Progenitor cell of endocrine pancreas (in vitro differentiated cells): ENCODE measurements around the gene SMAD5. TPM values are rescaled to one million over a fixed set of nuclear protein-coding genes. Genes with fewer than 3 reads are reported as not detected.

Experiments
- DNase-seq: peaks from one replicate; pipeline ENCODE4 v3.0.0; 2021; ENCODE audit warnings: low spot score; ENCODE audit not compliant: unreplicated experiment
- H3K27ac Mint-ChIP-seq: 2 replicates; pipeline ENCODE4 v1.8.0; 2021; ENCODE audit warnings: mild to moderate bottlenecking, moderate library complexity, mixed read lengths
- H3K27me3 Mint-ChIP-seq: 2 replicates; pipeline ENCODE4 v1.8.0; 2021; ENCODE audit warnings: mixed read lengths
- H3K36me3 Mint-ChIP-seq: 2 replicates; pipeline ENCODE4 v1.8.0; 2022; ENCODE audit warnings: mixed read lengths; ENCODE audit not compliant: insufficient read depth
- H3K4me1 Mint-ChIP-seq: 2 replicates; pipeline ENCODE4 v1.8.0; 2021; ENCODE audit warnings: low read depth, mixed read lengths
- H3K4me3 Mint-ChIP-seq: 2 replicates; pipeline ENCODE4 v1.8.0; 2021; ENCODE audit warnings: low read depth, mild to moderate bottlenecking, moderate library complexity, mixed read lengths
- H3K9me3 Mint-ChIP-seq: 2 replicates; pipeline ENCODE4 v1.8.0; 2021; ENCODE audit warnings: low read depth, mixed read lengths
- total RNA-seq: library from RNA; stranded (reverse); gene quantifications from 2 replicates; pipeline ENCODE4 v1.2.1, GENCODE V29; 2021
- TF ChIP-seq, protein P1 (sequence below): fragments of 200-600 bp; sonication (generic); IDR thresholded peaks from one replicate; pipeline ENCODE4 v1.5.0; 2021; ENCODE audit warnings: antibody characterized with exemption, mild to moderate bottlenecking; ENCODE audit not compliant: unreplicated experiment

SMAD5 gene
- total RNA-seq, 1 donor from 2014 or later: 92.3 TPM

DNA sequence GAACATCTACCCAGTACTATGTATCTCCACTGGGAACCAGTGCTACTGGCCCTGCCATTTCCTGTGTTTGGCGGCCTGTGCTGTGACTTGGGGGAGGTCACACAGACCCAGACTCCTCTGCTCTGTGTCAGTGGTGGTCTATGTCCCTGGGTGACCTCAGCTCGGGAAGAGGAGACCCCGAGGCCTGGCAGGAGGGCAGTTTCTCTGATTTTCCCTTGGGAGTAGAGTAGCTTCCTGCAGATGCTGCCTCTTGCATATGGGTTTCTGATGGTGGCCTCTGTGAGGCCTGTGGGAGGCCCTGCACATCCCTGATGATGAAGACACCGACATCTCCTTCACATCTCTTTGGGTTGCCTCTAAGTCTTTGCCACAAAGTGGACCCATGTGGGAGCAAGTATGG lies 73.3 kb downstream of the SMAD5 start:
- no peak for DNase-seq
- Mint-ChIP-seq H3K9me3 (peaks cover 5% of the 10 kb centered on the region), H3K4me1 (peaks cover 5% of the 10 kb centered on the region), H3K27me3 (peaks cover 27% of the 10 kb centered on the region), H3K27ac (no peak overlapping the region), H3K4me3 (no peak overlapping the region), H3K36me3 (peaks cover 4% of the 10 kb centered on the region)
- TF ChIP-seq, protein P1, sequence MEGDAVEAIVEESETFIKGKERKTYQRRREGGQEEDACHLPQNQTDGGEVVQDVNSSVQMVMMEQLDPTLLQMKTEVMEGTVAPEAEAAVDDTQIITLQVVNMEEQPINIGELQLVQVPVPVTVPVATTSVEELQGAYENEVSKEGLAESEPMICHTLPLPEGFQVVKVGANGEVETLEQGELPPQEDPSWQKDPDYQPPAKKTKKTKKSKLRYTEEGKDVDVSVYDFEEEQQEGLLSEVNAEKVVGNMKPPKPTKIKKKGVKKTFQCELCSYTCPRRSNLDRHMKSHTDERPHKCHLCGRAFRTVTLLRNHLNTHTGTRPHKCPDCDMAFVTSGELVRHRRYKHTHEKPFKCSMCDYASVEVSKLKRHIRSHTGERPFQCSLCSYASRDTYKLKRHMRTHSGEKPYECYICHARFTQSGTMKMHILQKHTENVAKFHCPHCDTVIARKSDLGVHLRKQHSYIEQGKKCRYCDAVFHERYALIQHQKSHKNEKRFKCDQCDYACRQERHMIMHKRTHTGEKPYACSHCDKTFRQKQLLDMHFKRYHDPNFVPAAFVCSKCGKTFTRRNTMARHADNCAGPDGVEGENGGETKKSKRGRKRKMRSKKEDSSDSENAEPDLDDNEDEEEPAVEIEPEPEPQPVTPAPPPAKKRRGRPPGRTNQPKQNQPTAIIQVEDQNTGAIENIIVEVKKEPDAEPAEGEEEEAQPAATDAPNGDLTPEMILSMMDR: no peak

DNA sequence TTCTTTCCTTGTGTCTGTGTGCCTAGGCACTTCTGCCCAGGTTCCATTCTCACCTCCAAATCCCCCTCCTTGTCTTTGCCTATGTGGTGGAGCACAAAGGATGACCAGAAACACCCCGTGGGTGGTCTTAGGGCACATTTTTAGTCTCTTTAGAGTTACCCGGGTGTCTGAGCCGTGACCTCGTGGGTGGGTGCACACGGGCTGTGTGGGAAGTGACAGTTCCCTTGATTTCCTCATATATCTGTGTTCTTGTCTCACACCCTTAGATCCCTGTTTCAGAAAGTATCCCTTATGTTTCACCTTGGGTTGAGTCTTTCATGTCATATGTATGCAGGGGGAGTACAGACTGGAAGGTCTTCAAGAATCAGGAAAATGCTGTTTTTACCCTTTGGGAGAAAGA lies 73.7 kb downstream of the SMAD5 start:
- H3K27ac Mint-ChIP-seq: no peak overlapping the region
- H3K4me3 Mint-ChIP-seq: no peak overlapping the region
- H3K36me3 Mint-ChIP-seq: peaks cover 4% of the 10 kb centered on the region
- H3K9me3 Mint-ChIP-seq: peaks cover 5% of the 10 kb centered on the region
- DNase-seq: no peak
- H3K4me1 Mint-ChIP-seq: peaks cover 5% of the 10 kb centered on the region
- H3K27me3 Mint-ChIP-seq: peaks cover 25% of the 10 kb centered on the region
- TF ChIP-seq, protein P1: no peak

DNA sequence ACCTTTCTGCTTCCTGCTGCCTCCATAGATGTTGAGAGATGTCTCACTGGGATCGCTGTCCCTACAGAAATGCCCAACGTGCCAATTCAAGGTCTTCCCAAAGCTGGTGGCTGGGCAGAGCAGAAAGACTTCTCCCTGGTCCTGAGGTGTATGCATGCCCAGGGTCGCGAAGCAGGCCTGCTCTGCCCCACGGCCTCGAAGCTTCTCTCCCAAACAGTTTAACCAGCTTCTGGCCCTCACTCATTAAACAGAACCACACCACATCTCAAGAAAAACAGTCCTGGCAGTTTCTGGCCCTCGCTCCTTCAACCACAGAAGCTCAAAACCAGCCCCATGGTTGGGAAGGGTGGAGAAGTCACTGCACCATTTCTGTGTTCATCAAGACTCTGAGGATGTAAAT lies 75.0 kb downstream of the SMAD5 start:
- no peak for DNase-seq
- Mint-ChIP-seq H3K27ac (no peak overlapping the region), H3K4me1 (peaks cover 3% of the 10 kb centered on the region), H3K36me3 (peaks cover 4% of the 10 kb centered on the region), H3K9me3 (peaks cover 5% of the 10 kb centered on the region), H3K27me3 (peaks cover 18% of the 10 kb centered on the region), H3K4me3 (no peak overlapping the region)
- TF ChIP-seq, protein P1: no peak

DNA sequence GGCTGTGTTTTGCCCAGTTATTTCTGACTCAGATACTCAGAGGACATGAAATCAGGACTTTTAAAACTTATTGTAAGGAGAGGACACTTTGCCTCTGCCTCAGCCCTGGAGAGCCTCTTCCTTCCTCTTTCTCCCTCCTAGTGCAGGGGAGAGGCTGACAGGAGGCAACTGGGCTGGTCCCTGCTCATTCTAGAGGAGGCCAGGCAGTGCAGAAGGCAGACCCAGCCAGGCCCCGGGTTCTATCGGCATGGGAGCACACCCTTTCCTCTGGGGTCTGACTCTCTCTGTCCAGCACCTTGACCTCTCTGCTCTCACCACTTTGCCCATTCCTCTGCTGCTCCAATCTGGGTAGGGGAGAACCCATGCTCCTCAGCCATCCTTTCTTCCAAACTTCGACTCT lies 76.3 kb downstream of the SMAD5 start:
- no peak overlapping the region for H3K27ac Mint-ChIP-seq
- no peaks in the 10 kb centered on the region for H3K4me1 Mint-ChIP-seq
- H3K36me3 Mint-ChIP-seq: peaks cover 4% of the 10 kb centered on the region
- peaks cover 5% of the 10 kb centered on the region for H3K9me3 Mint-ChIP-seq
- DNase-seq: no peak
- H3K27me3 Mint-ChIP-seq: peaks cover 18% of the 10 kb centered on the region
- no peak overlapping the region for H3K4me3 Mint-ChIP-seq
- TF ChIP-seq, protein P1: no peak

DNA sequence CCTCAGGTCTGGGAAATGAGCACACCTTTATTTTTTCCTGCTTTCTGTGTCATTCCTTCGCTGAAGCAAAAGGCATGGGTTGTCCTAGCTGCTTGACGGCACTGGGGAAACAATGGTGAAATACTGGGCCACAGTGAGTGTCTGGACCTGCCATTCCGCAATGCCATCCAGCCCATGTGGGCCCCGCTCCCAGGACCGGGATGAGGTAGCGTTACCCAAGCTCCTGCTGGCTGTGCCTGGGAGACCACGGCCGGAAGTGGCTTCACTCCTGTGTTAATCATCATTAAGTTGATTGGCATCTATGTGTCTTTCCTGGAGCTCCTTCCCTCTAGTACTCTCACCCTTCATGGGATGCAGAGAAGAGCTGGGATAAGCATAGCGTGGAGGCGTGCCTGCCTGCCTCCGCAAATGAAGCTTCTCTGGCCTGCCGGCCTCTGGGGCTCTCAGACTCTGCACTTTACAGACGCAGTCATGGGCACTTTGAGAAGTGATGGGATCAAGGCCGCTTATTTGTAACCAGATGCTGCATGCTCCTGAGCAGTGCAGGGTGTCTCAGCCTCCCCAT lies 76.8 kb downstream of the SMAD5 start:
- DNase-seq: no peak
- H3K27ac Mint-ChIP-seq: no peak overlapping the region
- peaks cover 2% of the 10 kb centered on the region for H3K36me3 Mint-ChIP-seq
- no peak overlapping the region for H3K4me3 Mint-ChIP-seq
- H3K9me3 Mint-ChIP-seq: peaks cover 5% of the 10 kb centered on the region
- no peaks in the 10 kb centered on the region for H3K4me1 Mint-ChIP-seq
- TF ChIP-seq, protein P1: no peak
- peaks cover 16% of the 10 kb centered on the region for H3K27me3 Mint-ChIP-seq
